ENCODE results near the gene NOX4.

GRCh38 chr11:89508544-89508943, 17.4 kb upstream of the NOX4 start:
- TF ChIP-seq EZH2 (IDR thresholded peaks at IDR 0.05) (no peak), CTCF (IDR thresholded peaks at IDR 0.05) (no peak), EZH2phosphoT487 (IDR thresholded peaks at IDR 0.05) (no peak)

All from neural progenitor cell (in vitro differentiated cells).